Measurements from ENCODE around the gene TBC1D8B.

DNA sequence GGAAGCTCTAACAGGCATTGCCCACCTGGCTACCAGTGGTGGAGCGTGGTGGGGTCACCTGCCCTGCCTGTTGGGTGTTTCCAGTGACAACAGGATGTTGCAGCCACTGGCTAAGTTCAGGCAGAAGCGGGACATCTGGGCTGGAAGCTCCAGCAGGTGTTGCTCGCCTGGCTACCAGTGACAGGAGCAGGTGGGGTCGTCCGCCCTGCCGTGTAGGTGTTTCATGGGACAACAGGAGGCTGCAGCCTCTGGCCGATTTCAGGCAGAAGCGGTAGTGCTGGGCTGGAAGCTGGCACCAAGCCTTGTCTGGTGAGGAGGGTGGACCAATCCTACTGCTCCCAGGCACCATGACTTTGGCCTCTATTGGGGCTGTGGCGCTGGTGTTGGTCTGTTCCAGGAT lies 61.2 kb downstream of the TBC1D8B start:
- TF ChIP-seq EZH2 (IDR thresholded peaks at IDR 0.05) (no peak), EZH2phosphoT487 (IDR thresholded peaks at IDR 0.05) (no peak)
- TF ChIP-seq, protein P1, sequence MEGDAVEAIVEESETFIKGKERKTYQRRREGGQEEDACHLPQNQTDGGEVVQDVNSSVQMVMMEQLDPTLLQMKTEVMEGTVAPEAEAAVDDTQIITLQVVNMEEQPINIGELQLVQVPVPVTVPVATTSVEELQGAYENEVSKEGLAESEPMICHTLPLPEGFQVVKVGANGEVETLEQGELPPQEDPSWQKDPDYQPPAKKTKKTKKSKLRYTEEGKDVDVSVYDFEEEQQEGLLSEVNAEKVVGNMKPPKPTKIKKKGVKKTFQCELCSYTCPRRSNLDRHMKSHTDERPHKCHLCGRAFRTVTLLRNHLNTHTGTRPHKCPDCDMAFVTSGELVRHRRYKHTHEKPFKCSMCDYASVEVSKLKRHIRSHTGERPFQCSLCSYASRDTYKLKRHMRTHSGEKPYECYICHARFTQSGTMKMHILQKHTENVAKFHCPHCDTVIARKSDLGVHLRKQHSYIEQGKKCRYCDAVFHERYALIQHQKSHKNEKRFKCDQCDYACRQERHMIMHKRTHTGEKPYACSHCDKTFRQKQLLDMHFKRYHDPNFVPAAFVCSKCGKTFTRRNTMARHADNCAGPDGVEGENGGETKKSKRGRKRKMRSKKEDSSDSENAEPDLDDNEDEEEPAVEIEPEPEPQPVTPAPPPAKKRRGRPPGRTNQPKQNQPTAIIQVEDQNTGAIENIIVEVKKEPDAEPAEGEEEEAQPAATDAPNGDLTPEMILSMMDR (IDR thresholded peaks at IDR 0.05), result no peak

Measured in neural progenitor cell (in vitro differentiated cells).